ENCODE results near the gene SRI. TPM values are rescaled to one million over a fixed set of nuclear protein-coding genes. Genes with fewer than 3 reads are reported as not detected.

Gene SRI
- total RNA-seq, 1 experiment from 2014 or later, result 136 TPM

- TF ChIP-seq CTCF (conservative IDR thresholded peaks at IDR 0.05), result no peak
- no peak overlapping the region for H3K56ac ChIP-seq (ENCODE audit: insufficient read length, low read depth, low read length)
- H2BK5ac ChIP-seq (ENCODE audit: insufficient read length, low read length), result no peak overlapping the region
- no peak overlapping the region for H3K4me3 Mint-ChIP-seq
- no peaks in the 10 kb centered on the region for H3K4me1 ChIP-seq (ENCODE audit: insufficient read depth, low read length)
- H3K27me3 ChIP-seq (ENCODE audit: insufficient read depth, low read length), result no peaks in the 10 kb centered on the region
- DNase-seq, result no peak
- WGBS (ENCODE audit: extremely low coverage, insufficient read length, low lambda C conversion rate), result no CpG with 5 or more reads among the region's 2 CpGs
- H4K20me1 ChIP-seq (ENCODE audit: control insufficient read depth, insufficient read depth, insufficient read length), result no peaks in the 10 kb centered on the region
- no peak overlapping the region for H2BK120ac ChIP-seq (ENCODE audit: low read depth, low read length, poor library complexity, severe bottlenecking)
- H3K79me1 ChIP-seq (ENCODE audit: insufficient read depth, low read depth, low read length, poor library complexity, severe bottlenecking), result no peaks in the 10 kb centered on the region
- no peak overlapping the region for H2AK5ac ChIP-seq (ENCODE audit: insufficient read length, low read length)
- H2BK20ac ChIP-seq (ENCODE audit: low read depth, low read length, poor library complexity, severe bottlenecking), result no peak overlapping the region
- H3K4me1 Mint-ChIP-seq, result no peaks in the 10 kb centered on the region
- no peaks in the 10 kb centered on the region; the same call in 1 of the 2 replicates for H3K27me3 Mint-ChIP-seq (ENCODE audit: low read depth)
- H3K18ac ChIP-seq (ENCODE audit: insufficient read length, low read depth, low read length), result no peak overlapping the region
- H3K14ac ChIP-seq (ENCODE audit: insufficient read depth, low read length), result no peak overlapping the region
- H3K9me3 Mint-ChIP-seq, result peaks cover 12 to 20% of the 10 kb centered on the region in 2 experiments
- H3K4me2 ChIP-seq (ENCODE audit: insufficient read depth, insufficient read length, low read length), result no peak overlapping the region
- no peaks in the 10 kb centered on the region for H3K79me2 ChIP-seq (ENCODE audit: insufficient read depth, low read length)
- H3K27ac Mint-ChIP-seq, result no peak overlapping the region
- H3K23ac ChIP-seq (ENCODE audit: insufficient read length, low read depth, low read length), result no peak overlapping the region
- H4K8ac ChIP-seq (replicated peaks; ENCODE audit: insufficient read length, low read depth, low read length), result no peak overlapping the region
- H2BK12ac ChIP-seq (ENCODE audit: insufficient read length, low read depth, low read length), result no peak overlapping the region
- no peak overlapping the region for H3K4ac ChIP-seq (ENCODE audit: low read depth, low read length)
- H3K9me3 ChIP-seq (ENCODE audit: control insufficient read depth, low read depth, low read length), result no peaks in the 10 kb centered on the region
- H4K91ac ChIP-seq (ENCODE audit: insufficient read length, low read depth, low read length), result no peak overlapping the region
- no peak overlapping the region for H3K27ac ChIP-seq (ENCODE audit: insufficient read length, low read depth, low read length)
- H2AFZ ChIP-seq (ENCODE audit: low read length), result no peak overlapping the region
- no peak overlapping the region for H2BK15ac ChIP-seq (ENCODE audit: low read depth, low read length)
- no peak overlapping the region for H3T11ph ChIP-seq (ENCODE audit: low read length)
- H3K36me3 Mint-ChIP-seq (ENCODE audit: insufficient read depth in 1 of 3, low read depth in 3 of 3), result peaks cover 4 to 18% (median 11%) of the 10 kb centered on the region in 3 experiments
- H3K23me2 ChIP-seq (ENCODE audit: insufficient read length, low read depth, low read length, poor library complexity, severe bottlenecking), result no peaks in the 10 kb centered on the region
- no peak overlapping the region for H4K5ac ChIP-seq (ENCODE audit: insufficient read length, low read depth, low read length)
- no peak overlapping the region for H3K9ac ChIP-seq (ENCODE audit: extremely low read depth, insufficient read length, low read length)
Measured at GRCh38 chr7:88254721-88255424, 35.0 kb upstream of the SRI start.
